Glomerular endothelial cell (primary cell): ENCODE measurements around the gene MYLK4. TPM values are rescaled to one million over a fixed set of nuclear protein-coding genes. Genes with fewer than 3 reads are reported as not detected.

Source experiments
- DNase-seq: peaks from one replicate; pipeline ENCODE4 v3.0.0-alpha.2; 2011; ENCODE audit warnings: low read depth, low spot score; ENCODE audit errors: extremely low read depth
- total RNA-seq: library from RNA; depleted of rRNA; stranded (reverse); fragments of >200 nt; gene quantifications from 2 replicates; pipeline ENCODE4 v1.2.3, GENCODE V29; 2015

The MYLK4 gene
- total RNA-seq, 1 donor from 2014 or later, result 0.35 TPM

- no peak for DNase-seq
These were observed 114.0 kb downstream of the MYLK4 start for GRCh38 chr6:2636672-2637071.

GRCh38 chr6:2635911-2636310, 114.8 kb downstream of the MYLK4 start:
- no peak for DNase-seq

DNA sequence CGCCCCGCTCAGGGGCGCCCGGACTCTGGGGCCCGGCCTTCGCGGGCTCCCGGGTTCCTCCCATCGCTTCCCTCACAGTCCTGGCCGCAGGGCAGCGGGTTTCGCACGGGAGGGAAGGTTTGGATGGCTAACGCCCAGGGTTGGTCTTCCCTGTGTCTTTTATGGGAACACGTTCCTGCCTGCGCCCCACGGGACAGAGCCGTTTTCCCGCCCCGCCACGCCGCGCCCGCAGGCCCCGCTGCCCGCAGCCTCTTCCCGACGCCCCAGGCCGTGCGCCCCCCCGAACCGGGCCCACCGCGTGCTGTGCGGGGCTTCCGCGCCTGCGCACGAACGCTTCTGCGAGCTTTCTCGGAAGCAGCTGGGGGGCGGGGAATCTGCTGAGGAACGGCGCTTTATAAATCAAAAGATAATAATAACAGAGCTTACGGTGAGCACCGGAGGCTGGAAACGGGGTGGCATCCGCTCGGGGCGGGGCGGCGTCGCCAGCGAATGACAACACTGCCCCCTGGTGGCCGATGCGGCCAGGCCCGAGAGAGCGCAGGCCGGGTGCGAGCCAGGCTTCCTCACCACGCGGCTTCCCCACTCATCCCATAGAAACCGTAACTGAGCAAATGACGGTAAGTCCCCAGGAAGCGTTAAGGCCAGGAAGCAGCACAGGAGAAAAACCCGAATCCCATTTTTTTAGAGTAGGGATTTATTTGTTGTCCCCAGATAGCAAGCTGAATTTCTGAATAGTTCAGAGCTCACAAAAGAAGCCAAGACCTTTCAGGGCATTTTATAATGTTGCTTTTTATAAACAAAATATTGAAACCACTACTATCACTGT, 116.4 kb downstream of the MYLK4 start:
- DNase-seq, result no peak

GRCh38 chr6:2633736-2634135, 117.0 kb downstream of the MYLK4 start:
- DNase-seq, result no peak

- DNase-seq, result no peak
These were observed 117.6 kb downstream of the MYLK4 start for GRCh38 chr6:2632976-2633584.

GRCh38 chr6:2632368-2632767, 118.4 kb downstream of the MYLK4 start:
- no peak for DNase-seq

GRCh38 chr6:2630891-2631571, 119.7 kb downstream of the MYLK4 start:
- DNase-seq, result no peak

DNA sequence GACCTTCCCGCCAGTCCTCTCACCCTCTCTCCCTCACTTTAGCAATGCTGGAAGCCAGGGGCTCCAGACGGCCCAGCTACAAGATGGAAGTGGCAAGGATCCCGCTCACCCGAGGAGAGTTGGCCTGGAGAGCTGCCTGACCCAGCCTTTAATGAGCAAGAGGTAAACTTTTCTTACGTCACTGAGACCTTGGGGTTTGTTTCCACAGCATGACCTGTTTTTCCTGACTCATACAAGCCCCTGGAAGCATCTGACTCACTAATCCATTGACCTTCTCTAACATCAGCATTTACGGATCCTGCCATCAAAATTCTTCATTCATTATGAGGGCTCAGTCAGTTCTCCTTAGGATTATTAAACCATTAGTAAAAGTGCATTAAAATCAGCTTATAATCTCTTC, 120.4 kb downstream of the MYLK4 start:
- DNase-seq, result peak; percentile 71

DNA sequence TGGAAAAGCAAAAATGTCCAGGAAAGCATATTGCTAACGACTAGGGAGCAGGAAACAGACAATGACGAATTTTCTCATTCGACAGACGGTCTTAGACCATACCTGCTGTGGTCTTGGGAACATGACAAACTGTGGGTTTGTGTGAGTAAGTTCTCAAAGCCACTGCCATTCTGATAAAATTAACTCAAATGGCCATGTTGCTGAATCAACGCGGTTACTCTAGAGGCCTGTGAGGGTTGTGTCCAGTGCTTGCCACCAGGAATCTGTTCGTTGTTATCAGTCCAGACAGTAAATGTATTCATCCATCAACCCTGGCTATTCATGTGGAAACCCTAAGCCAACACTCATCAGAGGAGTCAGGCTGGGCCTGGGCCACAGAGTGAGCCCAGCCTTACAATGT, 124.3 kb downstream of the MYLK4 start:
- no peak for DNase-seq

- no peak for DNase-seq
These were observed 125.1 kb downstream of the MYLK4 start for GRCh38 chr6:2625581-2625980.

DNA sequence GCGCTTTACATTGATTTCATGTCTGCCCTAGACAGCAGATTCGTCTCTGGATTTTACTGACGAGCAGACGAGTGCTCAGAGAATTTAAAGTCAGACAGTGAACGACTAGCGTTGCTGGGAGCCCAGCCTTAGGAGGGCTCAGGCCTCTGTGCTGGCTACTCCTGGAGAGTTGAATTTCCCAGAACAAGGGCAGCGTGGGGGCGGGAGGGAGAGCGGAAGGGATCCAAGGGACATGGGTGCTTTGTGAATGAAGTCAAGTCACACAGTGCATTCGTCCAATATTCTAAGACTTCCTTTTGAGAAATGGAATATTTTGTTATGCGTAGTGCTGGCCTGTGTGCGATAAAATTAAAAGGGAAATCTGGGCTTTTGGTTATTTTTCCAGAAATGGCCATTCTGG, 126.5 kb downstream of the MYLK4 start:
- no peak for DNase-seq

DNA sequence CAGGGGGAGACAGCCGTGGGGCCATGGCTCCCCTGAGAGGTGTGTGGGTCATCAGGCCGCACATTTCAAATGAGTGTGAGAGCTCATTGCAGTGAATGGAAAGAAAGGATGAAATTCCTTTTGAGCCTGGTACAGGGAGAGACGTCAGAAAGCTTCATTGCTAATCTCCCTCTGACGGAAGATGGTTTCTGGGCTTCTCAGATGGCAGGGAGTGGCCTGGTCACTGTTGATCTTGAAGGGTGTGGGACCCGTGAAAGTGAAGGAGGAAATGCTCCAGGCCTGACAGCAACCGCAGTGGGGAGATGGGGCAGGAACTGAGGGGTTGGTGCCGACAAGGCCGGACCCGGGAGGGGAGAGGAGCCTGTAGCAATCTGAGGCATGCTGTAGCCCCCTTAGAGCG, 127.4 kb downstream of the MYLK4 start:
- no peak for DNase-seq

DNA sequence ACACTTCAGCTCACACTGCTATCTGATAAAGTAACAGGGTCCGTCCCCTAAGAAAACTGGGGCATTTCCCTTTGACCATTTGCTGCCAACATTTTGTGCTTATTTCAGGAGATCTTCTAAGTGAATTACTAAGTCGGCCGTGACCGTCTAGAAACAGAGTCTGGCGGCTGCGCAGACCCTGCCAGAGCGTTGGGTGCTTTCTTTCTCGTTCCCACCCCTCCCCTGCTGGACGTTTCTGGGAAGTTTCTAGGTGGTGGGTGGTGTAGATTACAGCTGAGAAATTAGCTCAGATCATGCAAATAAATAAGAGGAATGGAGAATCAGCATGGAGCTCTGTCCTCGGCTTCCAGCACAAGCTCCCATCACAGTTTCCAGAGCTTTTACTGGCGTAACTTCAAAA, 128.1 kb downstream of the MYLK4 start:
- DNase-seq, result no peak

GRCh38 chr6:2619651-2620050, 131.1 kb downstream of the MYLK4 start:
- DNase-seq, result no peak

DNA sequence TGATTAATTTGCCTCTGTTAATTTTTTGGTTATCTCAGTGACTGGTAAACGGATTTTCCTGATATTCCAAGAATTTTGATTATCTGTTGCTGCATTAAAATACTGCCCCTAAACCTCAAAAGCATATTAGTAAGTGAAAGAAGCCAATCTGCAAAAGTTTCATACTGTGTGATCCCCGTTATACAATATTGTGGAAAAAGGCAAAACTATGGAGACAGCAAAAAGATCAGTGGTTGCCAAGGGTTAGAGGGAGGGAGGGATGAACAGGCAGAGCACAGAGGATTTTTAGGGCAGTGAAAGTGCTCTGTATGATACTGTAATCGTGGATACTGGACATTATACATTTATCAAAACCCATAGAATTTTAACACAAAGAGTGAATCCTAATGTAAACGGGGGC, 133.0 kb downstream of the MYLK4 start:
- DNase-seq, result no peak

GRCh38 chr6:2616811-2617210, 133.9 kb downstream of the MYLK4 start:
- DNase-seq, result no peak

GRCh38 chr6:2615251-2615650, 135.5 kb downstream of the MYLK4 start:
- DNase-seq, result no peak

DNA sequence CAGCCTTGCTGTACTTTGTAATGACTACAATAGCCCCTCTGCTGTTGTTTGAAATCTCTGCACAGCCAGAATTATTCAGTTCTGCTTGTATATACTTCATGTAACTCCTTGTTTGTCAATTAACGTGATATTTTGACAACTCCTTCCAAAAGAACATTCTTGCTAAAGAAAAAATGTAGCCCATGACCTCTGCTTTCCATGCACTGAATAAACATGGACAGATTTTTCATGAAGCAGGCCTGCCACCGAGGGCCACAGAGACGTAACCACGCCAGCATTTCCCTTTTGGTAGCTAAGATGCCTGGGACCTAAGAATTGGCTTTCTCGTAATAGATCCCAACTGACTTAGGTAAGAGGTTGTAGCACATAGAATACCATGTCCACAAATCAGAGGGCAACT, 135.9 kb downstream of the MYLK4 start:
- DNase-seq, result no peak

- no peak for DNase-seq
These were observed 136.6 kb downstream of the MYLK4 start for GRCh38 chr6:2614155-2614554.
